ENCODE data around the gene IVD. TPM values are rescaled to one million over a fixed set of nuclear protein-coding genes. Genes with fewer than 3 reads are reported as not detected.
"Not testable (repeated sequence)": the region's sequence is repeated elsewhere in the genome, so short reads cannot be mapped to it uniquely, and the experiment has no call there.

IVD gene
- total RNA-seq, 4 donors from 2014 or later, result 38.8 to 50.7 (median 44.7) TPM

GRCh38 chr15:40448354-40448753, 42.8 kb downstream of the IVD start:
- WGBS, result 89% methylated on average over 4 of the region's 4 CpGs
- TF ChIP-seq POLR2AphosphoS5 (IDR thresholded peaks at IDR 0.05) (no peak), EP300 (IDR thresholded peaks at IDR 0.05) (no peak), POLR2A (IDR thresholded peaks at IDR 0.05; ENCODE audit: low read depth) (no peak)
- TF ChIP-seq, protein P1, sequence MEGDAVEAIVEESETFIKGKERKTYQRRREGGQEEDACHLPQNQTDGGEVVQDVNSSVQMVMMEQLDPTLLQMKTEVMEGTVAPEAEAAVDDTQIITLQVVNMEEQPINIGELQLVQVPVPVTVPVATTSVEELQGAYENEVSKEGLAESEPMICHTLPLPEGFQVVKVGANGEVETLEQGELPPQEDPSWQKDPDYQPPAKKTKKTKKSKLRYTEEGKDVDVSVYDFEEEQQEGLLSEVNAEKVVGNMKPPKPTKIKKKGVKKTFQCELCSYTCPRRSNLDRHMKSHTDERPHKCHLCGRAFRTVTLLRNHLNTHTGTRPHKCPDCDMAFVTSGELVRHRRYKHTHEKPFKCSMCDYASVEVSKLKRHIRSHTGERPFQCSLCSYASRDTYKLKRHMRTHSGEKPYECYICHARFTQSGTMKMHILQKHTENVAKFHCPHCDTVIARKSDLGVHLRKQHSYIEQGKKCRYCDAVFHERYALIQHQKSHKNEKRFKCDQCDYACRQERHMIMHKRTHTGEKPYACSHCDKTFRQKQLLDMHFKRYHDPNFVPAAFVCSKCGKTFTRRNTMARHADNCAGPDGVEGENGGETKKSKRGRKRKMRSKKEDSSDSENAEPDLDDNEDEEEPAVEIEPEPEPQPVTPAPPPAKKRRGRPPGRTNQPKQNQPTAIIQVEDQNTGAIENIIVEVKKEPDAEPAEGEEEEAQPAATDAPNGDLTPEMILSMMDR (IDR thresholded peaks at IDR 0.05), result no peak
- intact Hi-C loops (cut with DNase I), result loop anchor here (5.0 to 10.0 kb wide), 2 partner anchors 59 to 146 kb away; partner anchors contain the start of gene KNL1
- Histone ChIP-seq H3K27ac (replicated peaks in 1 of 4) (no peak overlapping the region), H3K27me3 (no peaks in the 10 kb centered on the region), H3K36me3 (no peaks in the 10 kb centered on the region), H3K4me1 (peaks cover 41 to 46% (median 42%) of the 10 kb centered on the region in 4 donors), H3K4me3 (no peak overlapping the region), H3K9me3 (no peaks in the 10 kb centered on the region)
- DNase-seq (ENCODE audit: extremely low spot score), result no peak

DNA sequence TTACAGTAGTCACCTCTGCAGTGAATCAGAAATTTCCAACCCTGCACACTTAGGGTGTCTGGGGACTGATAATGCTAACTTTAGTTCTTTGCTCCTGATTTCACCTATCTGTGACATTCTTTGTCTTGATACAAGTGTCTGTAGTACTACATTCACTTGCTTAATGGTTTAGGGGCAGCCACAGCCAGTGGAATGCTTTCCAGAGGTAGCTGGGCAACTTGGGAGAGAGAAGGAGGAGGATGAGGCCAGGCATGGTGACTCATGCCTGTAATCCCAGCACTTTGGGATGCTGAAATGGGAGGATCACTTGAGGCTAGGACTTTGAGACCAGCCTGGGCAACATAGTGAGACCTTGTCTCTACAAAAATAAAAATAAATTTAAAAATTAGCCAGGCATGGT, 43.7 kb downstream of the IVD start:
- peaks cover 40 to 45% (median 41%) of the 10 kb centered on the region in 4 donors for H3K4me1 ChIP-seq

DNA sequence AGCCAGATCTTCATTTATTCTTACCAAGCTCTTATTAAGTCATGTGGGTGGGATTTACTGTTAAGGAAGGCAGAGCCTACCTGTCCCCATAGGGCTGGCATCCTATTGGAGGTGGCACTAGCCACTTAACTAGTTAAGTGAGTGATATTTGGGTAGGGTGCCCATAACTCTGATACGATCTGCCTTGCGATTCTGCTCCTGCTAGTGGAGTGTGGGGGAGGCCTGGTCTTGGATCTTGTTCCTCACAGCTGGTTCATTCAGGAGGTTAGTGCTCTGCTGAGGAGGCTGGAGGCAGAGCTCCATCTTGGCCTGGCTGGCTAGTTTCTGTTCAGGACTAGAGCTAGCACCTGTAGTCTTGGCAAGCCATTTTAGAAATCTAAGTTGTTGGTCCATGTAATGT, 44.5 kb downstream of the IVD start:
- no peak overlapping the region for H3K4me3 ChIP-seq
- intact Hi-C loops (cut with DNase I), result no loop called here
- H3K9me3 ChIP-seq, result no peaks in the 10 kb centered on the region
- DNase-seq (ENCODE audit: extremely low spot score), result no peak
- TF ChIP-seq EP300 (IDR thresholded peaks at IDR 0.05), result no peak
- no peak for TF ChIP-seq POLR2AphosphoS5 (IDR thresholded peaks at IDR 0.05)
- H3K27ac ChIP-seq (replicated peaks in 1 of 4), result no peak overlapping the region
- WGBS, result 93% methylated on average over 2 of the region's 2 CpGs
- peaks cover 41 to 45% (median 41%) of the 10 kb centered on the region in 4 donors for H3K4me1 ChIP-seq
- no peaks in the 10 kb centered on the region for H3K36me3 ChIP-seq
- no peaks in the 10 kb centered on the region for H3K27me3 ChIP-seq

More for the DNA sequence above, 43.7 kb downstream of the IVD start:
- Histone ChIP-seq H3K27me3 (no peaks in the 10 kb centered on the region), H3K27ac (replicated peaks in 1 of 4) (no peak overlapping the region), H3K36me3 (no peaks in the 10 kb centered on the region), H3K4me3 (no peak overlapping the region), H3K9me3 (no peaks in the 10 kb centered on the region)
- TF ChIP-seq POLR2AphosphoS5 (IDR thresholded peaks at IDR 0.05) (no peak), EP300 (IDR thresholded peaks at IDR 0.05) (no peak)
- TF ChIP-seq, protein P1 (IDR thresholded peaks at IDR 0.05), result no peak
- no peak for DNase-seq (ENCODE audit: extremely low spot score)
- intact Hi-C loops (cut with DNase I), result loop anchor here (5.0 to 10.0 kb wide), 2 partner anchors 58 to 146 kb away; partner anchors contain the start of gene KNL1

GRCh38 chr15:40451527-40452158, 46.0 kb downstream of the IVD start:
- no peak overlapping the region for H3K27ac ChIP-seq (replicated peaks in 1 of 4)
- H3K27me3 ChIP-seq, result no peaks in the 10 kb centered on the region
- no peaks in the 10 kb centered on the region for H3K36me3 ChIP-seq
- H3K9me3 ChIP-seq, result no peaks in the 10 kb centered on the region
- WGBS, result 69% methylated on average over 3 of the region's 3 CpGs
- intact Hi-C loops (cut with DNase I), result no loop called here
- DNase-seq (ENCODE audit: extremely low spot score), result no peak
- no peak for TF ChIP-seq POLR2A (IDR thresholded peaks at IDR 0.05; ENCODE audit: low read depth)
- TF ChIP-seq, protein P1 (IDR thresholded peaks at IDR 0.05), result no peak
- TF ChIP-seq POLR2AphosphoS5 (IDR thresholded peaks at IDR 0.05), result no peak
- TF ChIP-seq EP300 (IDR thresholded peaks at IDR 0.05), result no peak
- H3K4me3 ChIP-seq, result no peak overlapping the region
- peaks cover 43 to 49% (median 48%) of the 10 kb centered on the region in 4 donors for H3K4me1 ChIP-seq

- TF ChIP-seq POLR2AphosphoS5 (IDR thresholded peaks at IDR 0.05) (no peak), POLR2A (IDR thresholded peaks at IDR 0.05; ENCODE audit: low read depth) (no peak), EP300 (IDR thresholded peaks at IDR 0.05) (no peak)
- TF ChIP-seq, protein P1 (IDR thresholded peaks at IDR 0.05), result no peak
- H3K4me1 ChIP-seq, result peaks cover 47 to 52% (median 50%) of the 10 kb centered on the region in 4 donors
- no peak for DNase-seq (ENCODE audit: extremely low spot score)
Observed at GRCh38 chr15:40452296-40453090, 46.9 kb downstream of the IVD start.

DNA sequence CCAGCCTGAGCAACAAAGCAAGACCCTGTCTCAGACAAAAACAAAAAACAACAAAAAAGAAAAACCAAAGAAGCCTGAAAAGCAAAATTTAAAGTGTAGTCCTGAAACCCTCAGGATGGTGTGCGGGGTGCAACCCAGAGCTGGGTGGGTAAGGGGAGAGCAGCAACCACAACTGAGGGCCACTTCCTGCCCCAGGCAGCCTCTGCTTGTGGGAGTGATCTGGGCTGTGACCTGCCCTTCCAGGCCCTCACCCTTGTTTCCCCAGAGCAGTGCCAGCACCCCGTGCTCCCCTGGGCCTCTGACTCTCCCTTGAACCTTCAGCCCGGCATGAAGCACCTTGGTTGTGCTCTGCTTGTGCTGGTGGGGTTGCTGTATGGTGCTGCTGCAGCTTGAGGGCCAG, 48.3 kb downstream of the IVD start:
- WGBS, result 100% methylated on average over 1 of the region's 3 CpGs
- H3K27ac ChIP-seq (replicated peaks in 1 of 4); H3K4me3 ChIP-seq; H3K36me3 ChIP-seq; H3K27me3 ChIP-seq; H3K9me3 ChIP-seq; intact Hi-C loops (cut with DNase I); DNase-seq (ENCODE audit: extremely low spot score): not testable (repeated sequence)
- H3K4me1 ChIP-seq, result peaks cover 47 to 52% (median 50%) of the 10 kb centered on the region in 4 donors

More at GRCh38 chr15:40452296-40453090, 46.9 kb downstream of the IVD start:
- no peak overlapping the region for H3K4me3 ChIP-seq
- H3K27me3 ChIP-seq, result no peaks in the 10 kb centered on the region
- H3K9me3 ChIP-seq, result no peaks in the 10 kb centered on the region
- no peaks in the 10 kb centered on the region for H3K36me3 ChIP-seq
- 65% methylated on average over 7 of the region's 11 CpGs for WGBS
- intact Hi-C loops (cut with DNase I), result no loop called here
- H3K27ac ChIP-seq (replicated peaks in 1 of 4), result no peak overlapping the region

All from esophagus muscularis mucosa (tissue), 4 donors.